ENCODE results near the gene ACOT11.

- TF ChIP-seq CTCF (IDR thresholded peaks at IDR 0.05) (no peak), POLR2A (IDR thresholded peaks at IDR 0.05) (no peak)
Measured at GRCh38 chr1:54566438-54567141, 18.6 kb downstream of the ACOT11 start.
